HG03432 (cell line): ENCODE data around the gene CDRT4.

Source experiments
- ATAC-seq: cut with Tn5 transposase; IDR thresholded peaks from one replicate; pipeline ENCODE4 v1.9.1; 2021; ENCODE audit warnings: mild to moderate bottlenecking, moderate library complexity; ENCODE audit not compliant: unreplicated experiment

The CDRT4 gene

GRCh38 chr17:15492791-15493692 is 25.6 kb upstream of the CDRT4 start:
- no peak for ATAC-seq

- no peak for ATAC-seq
These were observed 24.8 kb upstream of the CDRT4 start for GRCh38 chr17:15492186-15492585.

- no peak for ATAC-seq
These were observed 23.3 kb upstream of the CDRT4 start for GRCh38 chr17:15490634-15491261.

GRCh38 chr17:15488557-15488956 is 21.1 kb upstream of the CDRT4 start:
- ATAC-seq, result no peak

GRCh38 chr17:15485045-15485444 is 17.6 kb upstream of the CDRT4 start:
- no peak for ATAC-seq

GRCh38 chr17:15483431-15483830 is 16.0 kb upstream of the CDRT4 start:
- ATAC-seq, result no peak

GRCh38 chr17:15482476-15482875 is 15.1 kb upstream of the CDRT4 start:
- ATAC-seq, result no peak

- no peak for ATAC-seq
These were observed 14.1 kb upstream of the CDRT4 start for GRCh38 chr17:15481481-15481880.

GRCh38 chr17:15480204-15480603 is 12.8 kb upstream of the CDRT4 start:
- ATAC-seq, result no peak

GRCh38 chr17:15479703-15480102 is 12.3 kb upstream of the CDRT4 start:
- no peak for ATAC-seq

- no peak for ATAC-seq
These were observed 11.4 kb upstream of the CDRT4 start for GRCh38 chr17:15478845-15479244.

GRCh38 chr17:15475631-15476354 is 8.4 kb upstream of the CDRT4 start:
- ATAC-seq, result no peak

GRCh38 chr17:15472891-15473290 is 5.5 kb upstream of the CDRT4 start:
- no peak for ATAC-seq

- ATAC-seq, result no peak
These were observed 3.1 kb upstream of the CDRT4 start for GRCh38 chr17:15470536-15470935.

- ATAC-seq, result no peak
These were observed 1.8 kb upstream of the CDRT4 start for GRCh38 chr17:15469260-15469659.

GRCh38 chr17:15468126-15468525 is 705 bp upstream of the CDRT4 start:
- ATAC-seq, result no peak

- no peak for ATAC-seq
These were observed 1.3 kb downstream of the CDRT4 start for GRCh38 chr17:15466131-15466530.

- no peak for ATAC-seq
These were observed 2.2 kb downstream of the CDRT4 start for GRCh38 chr17:15465045-15465701.

GRCh38 chr17:15464231-15464985 is 3.0 kb downstream of the CDRT4 start:
- ATAC-seq, result no peak

- ATAC-seq, result no peak
These were observed 4.2 kb downstream of the CDRT4 start for GRCh38 chr17:15462976-15463772.
